Stimulated activated CD4-positive, alpha-beta T cell treated with anti-CD3 and anti-CD28 coated beads, TNF-alpha, amount 100 ng/mL, for 48 hours (primary cell): ENCODE results near the gene FBXW2.

ENCODE experiments used
- DNase-seq, 3 donors: peaks; one replicate each; pipeline ENCODE4 v3.0.0-alpha.2; 2020; ENCODE audit warnings: low read depth in 3 of 3

FBXW2 gene

GRCh38 chr9:120742951-120743416 lies 50.2 kb downstream of the FBXW2 start:
- no peak for DNase-seq

- no peak for DNase-seq
Observed at GRCh38 chr9:120741701-120742100, 51.5 kb downstream of the FBXW2 start.

- DNase-seq, result no peak
Observed at GRCh38 chr9:120741191-120741590, 52.0 kb downstream of the FBXW2 start.

GRCh38 chr9:120740132-120740531 lies 53.1 kb downstream of the FBXW2 start:
- no peak for DNase-seq

GRCh38 chr9:120737416-120738165 lies 55.6 kb downstream of the FBXW2 start:
- no peak for DNase-seq

GRCh38 chr9:120736881-120737280 lies 56.3 kb downstream of the FBXW2 start:
- no peak for DNase-seq

GRCh38 chr9:120735415-120736126 lies 57.6 kb downstream of the FBXW2 start:
- no peak for DNase-seq

GRCh38 chr9:120734607-120735410 lies 58.4 kb downstream of the FBXW2 start:
- no peak for DNase-seq

- DNase-seq, result no peak
Observed at GRCh38 chr9:120733190-120733589, 60.0 kb downstream of the FBXW2 start.

GRCh38 chr9:120730654-120731514 lies 62.3 kb downstream of the FBXW2 start:
- DNase-seq, result no peak

GRCh38 chr9:120729791-120730241 lies 63.4 kb downstream of the FBXW2 start:
- no peak for DNase-seq

GRCh38 chr9:120726484-120726883 lies 66.7 kb downstream of the FBXW2 start:
- no peak for DNase-seq

- no peak for DNase-seq
Observed at GRCh38 chr9:120725907-120726306, 67.3 kb downstream of the FBXW2 start.

GRCh38 chr9:120724757-120725400 lies 68.3 kb downstream of the FBXW2 start:
- DNase-seq, result no peak

- DNase-seq, result no peak
Observed at GRCh38 chr9:120723565-120723964, 69.7 kb downstream of the FBXW2 start.

- no peak for DNase-seq
Observed at GRCh38 chr9:120720404-120720803, 72.8 kb downstream of the FBXW2 start.

- DNase-seq, result no peak
Observed at GRCh38 chr9:120718316-120718715, 74.9 kb downstream of the FBXW2 start.

GRCh38 chr9:120717176-120717575 lies 76.0 kb downstream of the FBXW2 start:
- no peak for DNase-seq

GRCh38 chr9:120716483-120716882 lies 76.7 kb downstream of the FBXW2 start:
- no peak for DNase-seq

- DNase-seq, result no peak
Observed at GRCh38 chr9:120715389-120715924, 77.8 kb downstream of the FBXW2 start.
